ENCODE results near the gene HNRNPH1.

DNA sequence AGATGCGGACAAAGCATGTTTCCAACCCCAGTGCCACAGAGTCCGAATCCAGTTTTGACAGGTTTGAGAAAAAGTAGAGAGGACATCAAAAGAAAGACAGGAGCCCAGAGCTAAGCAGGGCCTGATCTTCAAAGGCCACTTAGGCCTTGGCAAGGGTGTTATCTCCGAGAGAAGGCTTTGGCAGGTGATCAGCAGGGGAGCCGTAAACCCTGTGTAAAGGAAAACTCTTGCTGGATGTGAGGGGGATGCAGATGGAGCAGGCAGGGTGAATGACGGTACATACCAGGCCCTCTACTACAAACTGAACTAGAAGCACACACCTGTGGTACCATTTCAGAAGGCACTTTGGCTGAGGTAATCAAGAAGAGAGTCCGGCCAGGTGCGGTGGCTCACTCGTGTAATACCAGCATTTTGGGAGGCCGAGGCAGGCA is 1.4 kb upstream of the HNRNPH1 start:
- TF ChIP-seq, protein P1, sequence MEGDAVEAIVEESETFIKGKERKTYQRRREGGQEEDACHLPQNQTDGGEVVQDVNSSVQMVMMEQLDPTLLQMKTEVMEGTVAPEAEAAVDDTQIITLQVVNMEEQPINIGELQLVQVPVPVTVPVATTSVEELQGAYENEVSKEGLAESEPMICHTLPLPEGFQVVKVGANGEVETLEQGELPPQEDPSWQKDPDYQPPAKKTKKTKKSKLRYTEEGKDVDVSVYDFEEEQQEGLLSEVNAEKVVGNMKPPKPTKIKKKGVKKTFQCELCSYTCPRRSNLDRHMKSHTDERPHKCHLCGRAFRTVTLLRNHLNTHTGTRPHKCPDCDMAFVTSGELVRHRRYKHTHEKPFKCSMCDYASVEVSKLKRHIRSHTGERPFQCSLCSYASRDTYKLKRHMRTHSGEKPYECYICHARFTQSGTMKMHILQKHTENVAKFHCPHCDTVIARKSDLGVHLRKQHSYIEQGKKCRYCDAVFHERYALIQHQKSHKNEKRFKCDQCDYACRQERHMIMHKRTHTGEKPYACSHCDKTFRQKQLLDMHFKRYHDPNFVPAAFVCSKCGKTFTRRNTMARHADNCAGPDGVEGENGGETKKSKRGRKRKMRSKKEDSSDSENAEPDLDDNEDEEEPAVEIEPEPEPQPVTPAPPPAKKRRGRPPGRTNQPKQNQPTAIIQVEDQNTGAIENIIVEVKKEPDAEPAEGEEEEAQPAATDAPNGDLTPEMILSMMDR (conservative IDR thresholded peaks at IDR 0.05; ENCODE audit: low read depth, low read length) = no peak
- no peak for TF ChIP-seq EZH2 (IDR thresholded peaks at IDR 0.05; ENCODE audit: borderline replicate concordance, low read depth, low read length, poor library complexity, severe bottlenecking)
